Activated T-helper 17 cell treated with anti-CD3 and anti-CD28 coated beads, Interleukin-2, amount 50 U/mL, for 72 hours (primary cell): ENCODE data around the gene NDUFS8. TPM values are rescaled to one million over a fixed set of nuclear protein-coding genes. Genes with fewer than 3 reads are reported as not detected.

ENCODE experiments used
- ATAC-seq: fragments of 150-1000 bp; cut with Tn5 transposase; replicated peaks from 2 replicates; pipeline ENCODE4 v1.10.0; 2021; ENCODE audit warnings: mild to moderate bottlenecking, moderate library complexity
- H3K27ac Mint-ChIP-seq: one replicate; pipeline ENCODE4 v1.8.0; 2022; ENCODE audit warnings: mixed read lengths
- H3K27me3 Mint-ChIP-seq: one replicate; pipeline ENCODE4 v1.8.0; 2022; ENCODE audit warnings: mixed read lengths
- H3K36me3 Mint-ChIP-seq: one replicate; pipeline ENCODE4 v1.8.0; 2022; ENCODE audit warnings: low read depth, mild to moderate bottlenecking, mixed read lengths
- H3K4me1 Mint-ChIP-seq: one replicate; pipeline ENCODE4 v1.8.0; 2022; ENCODE audit warnings: mixed read lengths
- H3K4me3 Mint-ChIP-seq: one replicate; pipeline ENCODE4 v1.8.0; 2022; ENCODE audit warnings: mild to moderate bottlenecking, mixed read lengths
- H3K9me3 Mint-ChIP-seq: one replicate; pipeline ENCODE4 v1.8.0; 2022; ENCODE audit warnings: mixed read lengths
- total RNA-seq, 2 donors: library from RNA; stranded (reverse); gene quantifications; one replicate each; pipeline ENCODE4 v1.2.3, GENCODE V29; 2022

Gene NDUFS8
- total RNA-seq, 2 donors from 2014 or later: 75.0 to 131 TPM

DNA sequence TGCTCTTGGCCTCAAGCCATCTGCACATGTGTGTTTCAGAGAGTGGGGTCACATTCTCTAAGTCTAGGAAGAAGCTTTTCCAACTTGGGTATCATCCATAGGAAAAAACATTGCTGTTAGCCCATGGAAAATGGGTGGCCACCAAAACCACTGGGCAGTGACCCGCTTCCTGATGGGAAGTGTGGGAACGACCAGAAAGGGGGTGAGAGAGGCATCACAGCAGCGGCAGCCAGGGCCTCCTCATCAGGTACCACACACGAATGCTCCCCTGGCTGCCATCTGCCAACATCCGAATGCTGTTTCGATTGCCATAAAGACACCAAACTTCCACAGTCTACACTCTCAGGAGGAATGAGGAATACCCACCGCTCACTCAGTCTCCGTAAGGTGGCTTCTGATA lies 50.4 kb downstream of the NDUFS8 start:
- ATAC-seq: no peak
- Mint-ChIP-seq H3K9me3 (no peaks in the 10 kb centered on the region), H3K36me3 (no peaks in the 10 kb centered on the region), H3K4me1 (no peaks in the 10 kb centered on the region), H3K27ac (no peak overlapping the region), H3K27me3 (no peaks in the 10 kb centered on the region), H3K4me3 (no peak overlapping the region)

DNA sequence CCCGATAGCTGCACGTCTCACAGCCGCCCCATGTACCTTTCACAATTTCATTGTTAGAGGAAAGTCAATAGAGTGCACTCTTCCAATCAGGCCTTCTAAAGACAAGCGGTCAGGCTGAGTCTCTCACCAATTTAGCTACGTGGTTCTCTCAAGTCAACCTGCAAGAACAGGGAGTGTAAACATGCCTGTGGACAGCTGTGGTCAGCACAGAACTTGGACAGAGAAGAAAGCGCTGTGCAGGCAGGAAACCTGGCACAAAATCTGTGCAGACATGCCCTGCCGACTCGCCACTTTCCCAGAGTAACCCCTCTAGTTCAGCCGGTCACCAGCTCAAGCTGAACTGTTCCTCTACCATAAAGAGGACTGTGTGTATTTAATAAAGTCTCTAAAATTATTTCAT lies 51.2 kb downstream of the NDUFS8 start:
- no peaks in the 10 kb centered on the region for H3K27me3 Mint-ChIP-seq
- H3K4me1 Mint-ChIP-seq: no peaks in the 10 kb centered on the region
- H3K36me3 Mint-ChIP-seq: no peaks in the 10 kb centered on the region
- no peak overlapping the region for H3K4me3 Mint-ChIP-seq
- no peak overlapping the region for H3K27ac Mint-ChIP-seq
- no peaks in the 10 kb centered on the region for H3K9me3 Mint-ChIP-seq
- ATAC-seq: no peak

DNA sequence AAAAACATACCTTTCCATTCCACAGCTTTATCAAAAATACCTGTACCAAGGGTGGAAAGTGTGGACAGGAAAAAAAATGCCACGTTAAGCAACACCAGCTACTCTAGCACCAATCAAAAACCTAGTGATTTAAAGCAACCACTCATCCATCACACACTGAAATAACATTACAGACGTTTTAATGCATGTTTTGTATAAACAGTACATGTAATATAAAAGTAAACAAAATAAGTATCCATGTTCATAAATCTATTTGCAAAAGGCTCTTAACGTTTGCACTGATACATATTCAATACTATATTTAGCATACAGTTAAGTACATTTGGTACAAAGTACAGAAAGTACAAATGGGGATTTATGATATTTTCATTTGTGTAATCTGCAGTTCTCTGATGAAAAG lies 52.0 kb downstream of the NDUFS8 start:
- Mint-ChIP-seq H3K4me1 (no peaks in the 10 kb centered on the region), H3K36me3 (no peaks in the 10 kb centered on the region), H3K27ac (no peak overlapping the region), H3K4me3 (no peak overlapping the region), H3K9me3 (no peaks in the 10 kb centered on the region), H3K27me3 (no peaks in the 10 kb centered on the region)
- ATAC-seq: no peak

DNA sequence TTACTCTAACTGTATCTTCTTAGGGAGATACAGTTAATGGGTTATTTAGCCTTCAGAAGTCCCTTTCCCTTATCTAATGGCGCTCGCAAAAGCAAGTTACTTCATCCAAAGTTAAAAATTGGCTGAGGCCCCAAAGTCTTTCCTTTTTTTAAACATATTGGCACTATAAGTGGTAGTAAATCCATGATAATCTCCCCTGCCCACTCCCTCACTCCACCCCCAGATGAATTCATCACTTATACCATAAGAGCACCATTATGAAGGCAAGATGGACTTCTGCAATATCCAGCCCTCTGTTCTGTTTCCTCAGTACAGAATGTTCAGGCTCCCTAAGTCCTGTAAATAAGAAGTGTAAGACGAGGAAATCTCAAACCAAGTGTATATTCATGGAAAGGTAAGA lies 53.0 kb downstream of the NDUFS8 start:
- H3K36me3 Mint-ChIP-seq: no peaks in the 10 kb centered on the region
- no peak overlapping the region for H3K4me3 Mint-ChIP-seq
- H3K27me3 Mint-ChIP-seq: no peaks in the 10 kb centered on the region
- no peak for ATAC-seq
- no peak overlapping the region for H3K27ac Mint-ChIP-seq
- no peaks in the 10 kb centered on the region for H3K4me1 Mint-ChIP-seq
- no peaks in the 10 kb centered on the region for H3K9me3 Mint-ChIP-seq

Other genes with a start within 250 kb of the NDUFS8 start
- 10 to 100 TPM; 13.1 to 14.8 TPM for gene UNC93B1, start 26.6 kb upstream of the NDUFS8 start, total RNA-seq
- under 1 TPM in 1 of 2 donors, not detected in 1; 0.08 TPM for gene ALDH3B1, start 20.4 kb upstream of the NDUFS8 start, total RNA-seq
- 100 to 1,000 TPM; 217 to 244 TPM for gene TCIRG1, start 8.3 kb downstream of the NDUFS8 start, total RNA-seq
- gene CHKA, start 90.7 kb downstream of the NDUFS8 start, total RNA-seq: 10 to 100 TPM in 1 of 2 donors, 1 to 10 TPM in 1; 7.4 to 10.1 TPM
- gene KMT5B, start 182.6 kb downstream of the NDUFS8 start, total RNA-seq: 10 to 100 TPM; 20.1 to 30.0 TPM
- gene C11orf24, start 241.3 kb downstream of the NDUFS8 start, total RNA-seq: 10 to 100 TPM; 26.6 to 38.7 TPM